Amniotic stem cell (primary cell): ENCODE data around the gene FOXI3.

Experiments used
- DNase-seq: peaks from one replicate; lab custom pipeline; 2025; lab: John Stamatoyannopoulos, UW

FOXI3 gene

DNA sequence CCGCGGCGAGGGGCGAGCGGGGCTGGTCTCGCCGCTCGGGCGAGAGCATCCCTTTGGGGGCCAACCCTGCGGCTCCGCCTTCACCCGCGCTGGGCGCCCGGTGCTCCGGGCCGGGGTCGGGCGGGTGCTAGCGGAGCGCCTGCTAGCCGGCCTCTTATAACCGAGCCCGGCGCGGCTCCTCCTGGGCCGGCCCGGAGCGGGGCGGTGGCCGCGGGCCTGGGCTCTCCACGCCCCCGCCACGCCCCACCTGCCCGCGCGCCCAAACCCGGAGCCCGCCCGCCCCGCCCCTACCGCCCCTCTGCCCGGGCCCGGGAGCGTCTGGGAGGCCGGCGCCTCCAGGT, at the start of gene FOXI3:
Gene FOXI3, minus strand, starts transcription at position 129 of the 341 bp plus-strand sequence. CDS start 158 bp downstream, outside the sequence.
- no peak for DNase-seq

DNA sequence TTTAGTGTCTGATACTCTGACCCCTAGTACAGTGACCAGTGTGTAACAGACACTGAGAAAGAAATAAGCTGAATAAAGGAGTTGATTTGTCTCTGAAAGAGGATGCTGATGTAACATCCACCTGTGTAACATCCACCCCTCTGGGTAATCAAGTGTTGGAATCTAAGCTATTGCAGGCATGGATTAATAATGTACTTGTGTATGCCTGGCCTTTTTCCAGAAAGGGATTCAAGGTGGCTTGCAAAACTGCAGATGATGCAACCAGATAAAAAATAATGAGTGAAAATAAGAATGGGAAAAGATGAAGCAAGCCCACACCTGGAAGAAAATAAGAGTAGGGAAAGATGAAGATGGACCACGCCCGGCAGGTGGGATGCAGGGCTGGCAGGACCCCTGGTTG, 48.2 kb upstream of the FOXI3 start:
- no peak for DNase-seq

DNA sequence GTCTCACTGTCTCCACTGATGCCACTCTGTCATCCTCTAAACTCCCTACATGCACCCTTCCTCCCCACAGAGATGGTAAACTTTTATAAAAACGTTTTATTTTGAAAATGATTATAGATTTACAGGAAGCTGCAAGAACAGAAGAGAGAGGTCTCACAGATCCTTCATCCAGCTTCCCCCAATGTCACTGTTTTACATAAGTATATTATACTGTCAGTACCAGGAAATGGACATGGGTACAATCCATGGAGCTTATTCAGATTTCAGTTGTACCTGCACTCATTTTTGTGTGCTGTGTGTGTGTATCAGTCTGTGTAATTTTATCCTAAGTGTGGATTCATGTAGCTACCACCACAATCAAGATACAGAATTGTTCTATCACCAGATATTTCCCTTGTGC, 46.7 kb upstream of the FOXI3 start:
- no peak for DNase-seq

DNA sequence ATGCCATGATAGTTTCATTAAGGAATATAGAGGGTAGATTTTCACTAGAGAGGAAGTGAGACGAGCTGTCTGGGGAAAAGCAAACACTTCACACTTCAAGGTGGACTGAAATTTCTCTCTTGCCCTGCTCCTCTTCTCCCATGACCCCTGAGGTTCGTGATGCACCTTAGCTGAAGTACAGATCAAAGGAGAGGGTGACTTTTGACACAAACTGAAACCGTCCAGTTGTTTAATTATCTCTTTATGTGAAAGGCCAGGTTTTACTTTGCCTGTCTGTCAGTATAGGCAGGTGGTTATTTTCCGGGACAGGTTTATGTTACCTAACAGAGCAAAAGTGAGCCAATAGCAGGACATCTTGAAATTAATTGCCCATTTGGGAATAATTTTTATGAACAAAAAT, 41.0 kb upstream of the FOXI3 start:
- no peak for DNase-seq

DNA sequence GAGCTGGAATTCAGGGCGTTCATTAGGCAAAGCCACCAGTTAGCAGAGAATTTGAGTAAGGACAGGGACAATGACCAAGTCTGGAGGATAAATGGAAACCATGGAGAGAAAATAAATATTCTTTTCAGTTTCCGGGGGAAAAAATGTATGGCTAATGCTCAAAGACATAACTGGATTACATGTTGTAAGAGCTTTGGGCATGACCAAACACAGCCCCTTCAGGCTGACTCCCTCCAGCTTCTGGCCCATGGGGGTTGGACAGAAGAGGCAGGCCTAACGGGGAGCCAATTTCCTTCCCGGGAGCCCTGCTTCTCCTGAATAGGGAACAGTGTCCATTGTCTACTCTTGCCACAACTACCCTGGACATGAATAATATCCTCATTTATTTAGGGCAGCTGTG, 39.5 kb upstream of the FOXI3 start:
- no peak for DNase-seq

DNA sequence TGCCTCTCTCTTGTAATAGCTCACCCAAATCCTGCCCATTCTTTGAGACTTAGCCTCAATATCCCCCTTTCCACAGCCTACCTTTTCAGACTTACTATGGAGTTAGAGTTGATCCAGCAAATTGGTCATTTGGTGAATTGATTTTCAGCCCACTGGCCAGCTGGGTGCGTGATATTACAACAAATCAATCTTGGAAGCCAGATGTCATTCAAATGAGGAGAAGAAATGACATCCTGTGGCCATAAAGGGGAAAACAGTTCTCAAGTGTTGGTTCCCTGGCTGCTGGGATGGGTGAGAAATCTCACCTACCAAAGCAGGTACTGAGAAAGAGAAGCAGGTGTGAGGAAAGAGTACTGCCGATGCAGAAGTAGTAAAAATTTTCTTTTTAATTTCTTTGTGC, 36.7 kb upstream of the FOXI3 start:
- DNase-seq: no peak

DNA sequence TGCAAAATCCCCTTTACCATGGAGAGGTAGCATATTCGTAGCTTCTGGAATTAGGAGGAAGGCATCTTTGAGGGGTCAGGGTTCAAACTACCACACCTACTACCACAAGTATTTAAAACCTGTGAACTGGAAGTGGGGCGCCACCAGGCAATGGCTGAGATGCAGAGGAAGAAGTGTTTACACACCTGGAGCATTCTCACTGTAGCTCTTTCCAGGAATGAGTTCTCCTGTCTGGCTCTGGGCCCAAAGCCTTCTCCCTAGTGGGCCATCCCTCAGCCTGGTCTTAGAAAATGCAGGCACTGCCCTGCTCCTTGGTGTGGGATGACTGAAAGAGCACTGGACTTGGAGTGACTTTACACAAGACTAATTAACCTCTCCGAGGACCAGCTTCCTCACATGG, 30.7 kb upstream of the FOXI3 start:
- no peak for DNase-seq

DNA sequence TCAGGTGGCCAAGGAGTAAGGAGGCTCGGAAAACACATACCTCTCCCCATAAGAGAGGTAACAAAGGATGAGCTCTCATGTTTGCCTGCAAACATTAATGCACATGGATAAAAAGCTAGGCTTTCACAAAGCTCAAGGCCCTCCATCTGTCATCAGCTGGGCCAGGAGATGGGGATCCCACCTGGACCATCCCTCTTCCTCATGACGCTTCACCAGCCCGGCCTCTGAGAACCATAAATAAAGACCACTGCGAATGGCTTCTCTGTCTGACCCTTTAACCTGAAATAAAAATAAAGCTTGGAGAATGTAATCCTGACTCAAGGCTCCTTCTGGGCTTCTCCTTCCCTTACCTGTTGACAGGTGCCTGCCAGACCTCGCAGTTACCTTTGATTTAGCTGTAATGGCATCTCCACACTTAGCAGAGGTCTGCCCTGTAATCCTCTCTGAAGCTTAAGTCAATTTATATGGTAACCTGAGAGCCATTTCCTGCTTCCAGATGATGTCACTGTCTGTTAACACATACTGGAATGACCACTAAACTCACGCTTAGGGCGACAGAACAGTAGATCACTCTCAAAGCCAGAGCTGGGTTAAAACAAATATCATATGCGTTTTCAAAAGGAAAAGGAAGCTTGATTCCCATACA, 29.3 kb upstream of the FOXI3 start:
- DNase-seq: no peak

DNA sequence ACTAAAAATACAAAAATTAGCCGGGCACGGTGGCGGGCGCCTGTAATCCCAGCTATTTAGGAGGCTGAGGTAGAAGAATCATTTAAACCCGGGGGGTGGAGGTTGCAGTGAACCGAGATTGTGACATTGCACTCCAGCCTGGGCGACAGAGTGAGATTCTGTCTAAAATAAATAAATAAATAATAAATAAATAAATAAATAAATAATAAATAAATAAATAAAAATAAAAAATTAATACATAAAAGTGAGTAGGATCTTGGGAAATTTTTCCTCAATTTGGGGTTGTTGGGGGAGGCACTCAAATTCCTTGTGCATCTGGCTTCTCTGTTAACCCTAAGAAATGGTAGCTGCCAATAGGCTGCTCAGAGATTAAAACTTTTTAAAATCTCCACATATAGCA, 20.3 kb upstream of the FOXI3 start:
- no peak for DNase-seq

DNA sequence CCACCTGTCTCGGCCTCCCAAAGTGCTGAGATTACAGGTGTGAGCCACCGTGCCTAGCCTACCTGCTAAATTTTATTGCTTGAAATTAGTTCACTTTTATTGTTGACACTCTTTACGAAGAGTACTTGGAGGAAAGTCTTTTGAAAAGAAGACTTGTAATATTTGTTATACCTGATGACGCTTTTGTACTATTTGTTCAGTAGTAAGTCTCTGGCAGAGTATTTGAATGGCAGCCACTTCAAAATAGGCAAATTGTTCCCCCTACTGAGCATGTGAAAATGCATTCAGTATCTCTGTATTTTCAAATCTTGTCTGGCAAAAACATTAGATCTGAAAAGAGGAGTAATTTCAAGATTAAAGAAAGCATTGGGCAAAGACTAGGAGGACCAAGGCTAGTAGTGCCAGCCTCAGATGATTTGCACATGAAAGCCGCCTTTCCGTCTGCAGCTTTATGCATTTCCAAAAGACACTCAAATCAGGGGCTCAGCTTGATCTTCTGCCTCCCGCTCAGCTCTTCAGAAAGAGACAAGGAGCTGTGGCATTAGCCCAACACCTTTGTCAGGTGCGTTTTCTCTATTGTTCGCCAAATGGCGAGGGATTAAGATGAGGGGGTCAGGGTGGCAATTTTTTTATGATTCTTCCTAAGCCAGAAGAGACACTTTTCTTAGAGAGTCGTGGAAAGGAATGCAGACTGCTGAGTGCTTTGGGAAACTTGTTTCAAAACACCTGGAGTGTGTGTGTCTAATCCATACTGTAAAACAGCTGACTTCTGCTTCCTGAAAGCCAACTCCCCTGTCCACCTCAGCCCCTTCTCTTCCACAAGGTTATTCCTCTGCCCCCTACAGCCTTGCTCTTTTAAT, 18.8 kb upstream of the FOXI3 start:
- no peak for DNase-seq

DNA sequence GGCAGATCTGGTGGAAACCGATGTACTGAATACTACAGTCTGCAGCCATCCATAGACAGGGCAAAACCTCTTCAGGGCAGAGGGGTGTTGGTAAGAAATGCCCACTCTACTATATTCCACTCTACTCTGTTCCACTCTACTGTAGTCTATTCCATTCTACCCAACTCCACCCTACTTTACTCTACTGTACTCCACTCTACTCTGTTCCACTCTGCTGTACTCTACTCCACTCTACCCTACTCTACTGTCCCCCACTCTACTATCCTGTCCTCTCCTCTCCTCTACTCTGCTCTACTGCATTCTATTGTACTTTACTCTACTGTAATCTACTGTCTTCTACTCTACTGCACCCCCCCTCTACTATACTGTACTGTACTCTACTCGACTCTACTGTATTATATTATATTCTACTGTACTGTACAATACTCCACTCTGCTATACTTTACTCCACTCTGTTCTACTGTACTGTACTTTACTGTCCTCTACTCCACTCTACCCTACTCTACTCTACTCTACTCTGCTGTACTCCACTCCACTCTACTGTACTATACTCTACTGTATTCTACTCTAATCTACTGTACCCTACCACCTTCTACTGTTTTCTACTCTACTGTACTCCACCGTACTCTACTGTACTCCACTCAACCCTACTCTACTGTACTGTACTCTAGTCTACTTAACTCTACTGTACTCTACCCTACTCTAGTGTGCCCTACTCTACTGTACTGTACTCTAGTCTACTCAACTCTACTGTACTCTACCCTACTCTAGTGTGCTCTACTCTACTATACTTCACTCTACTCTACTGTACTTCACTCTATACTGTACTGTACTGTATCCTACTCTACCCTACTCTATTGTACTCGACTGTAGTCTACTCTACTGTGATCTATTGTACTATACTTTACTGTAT, 17.0 kb upstream of the FOXI3 start:
- no peak for DNase-seq

DNA sequence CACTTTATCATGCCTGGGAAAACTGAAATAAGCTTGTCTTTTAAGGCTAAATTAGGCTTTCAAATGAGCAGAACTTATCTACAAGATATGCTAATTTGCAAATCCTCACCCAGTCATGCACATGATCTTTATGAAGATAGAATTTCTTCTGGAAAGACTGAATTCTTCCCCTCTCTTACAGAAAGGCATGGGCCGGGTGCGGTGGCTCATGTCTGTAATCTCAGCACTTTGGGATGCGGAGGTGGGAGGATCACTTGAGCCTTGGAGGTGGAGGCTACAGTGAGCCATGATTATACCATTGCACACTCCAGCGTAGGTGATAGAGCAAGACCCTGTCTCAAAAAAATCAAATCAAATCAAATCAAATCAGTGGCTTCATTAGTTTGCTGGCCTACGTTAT, 11.7 kb upstream of the FOXI3 start:
- DNase-seq: no peak

DNA sequence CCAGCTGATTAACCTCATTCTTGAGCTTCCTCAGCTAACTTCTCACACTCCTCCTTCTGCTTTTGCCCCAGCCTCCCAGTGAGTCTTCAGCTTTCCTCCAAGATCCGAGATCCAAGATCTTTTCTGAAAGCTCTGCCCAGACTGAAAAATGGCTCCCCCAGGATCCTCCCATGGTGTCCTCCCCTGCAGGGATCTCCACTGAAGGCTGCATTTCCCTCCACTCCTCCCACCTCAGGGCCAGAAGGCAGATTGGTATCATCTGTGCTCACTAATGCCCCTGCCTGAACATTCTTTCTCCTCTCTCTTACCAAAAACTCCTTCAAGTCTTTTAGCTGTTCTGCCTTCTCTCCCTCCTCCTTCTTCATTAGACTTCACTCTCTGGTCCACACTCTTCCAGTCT, 6.1 kb upstream of the FOXI3 start:
- no peak for DNase-seq

DNA sequence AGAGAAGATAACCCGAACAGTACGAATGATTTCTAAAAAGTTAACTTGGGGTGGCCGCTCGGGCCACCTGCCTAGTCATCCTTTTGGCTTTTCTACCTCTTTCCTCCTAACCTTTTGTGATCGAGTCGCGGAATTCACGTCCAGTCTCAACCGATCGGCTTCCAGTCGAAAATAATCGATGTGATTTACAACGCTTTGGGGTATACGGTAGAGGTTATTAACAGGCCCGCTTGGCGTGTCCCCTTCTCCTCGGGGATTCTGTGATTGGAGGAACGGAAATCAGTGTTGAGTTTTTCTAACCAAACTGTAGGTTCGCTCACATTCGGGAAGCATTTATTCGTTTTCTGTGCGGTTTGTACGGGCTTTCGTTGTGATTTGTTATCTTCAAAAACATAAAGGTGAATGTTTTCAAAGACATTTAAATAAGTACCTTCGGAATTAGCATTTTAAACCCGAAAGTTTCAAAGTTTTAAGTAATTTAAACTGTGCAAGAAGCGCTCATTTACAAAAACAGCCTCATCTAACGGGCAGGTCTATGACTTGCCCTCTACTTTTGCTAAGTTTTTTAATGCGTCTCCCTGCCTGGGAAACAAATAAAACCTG, 588 bp upstream of the FOXI3 start:
- DNase-seq: no peak

DNA sequence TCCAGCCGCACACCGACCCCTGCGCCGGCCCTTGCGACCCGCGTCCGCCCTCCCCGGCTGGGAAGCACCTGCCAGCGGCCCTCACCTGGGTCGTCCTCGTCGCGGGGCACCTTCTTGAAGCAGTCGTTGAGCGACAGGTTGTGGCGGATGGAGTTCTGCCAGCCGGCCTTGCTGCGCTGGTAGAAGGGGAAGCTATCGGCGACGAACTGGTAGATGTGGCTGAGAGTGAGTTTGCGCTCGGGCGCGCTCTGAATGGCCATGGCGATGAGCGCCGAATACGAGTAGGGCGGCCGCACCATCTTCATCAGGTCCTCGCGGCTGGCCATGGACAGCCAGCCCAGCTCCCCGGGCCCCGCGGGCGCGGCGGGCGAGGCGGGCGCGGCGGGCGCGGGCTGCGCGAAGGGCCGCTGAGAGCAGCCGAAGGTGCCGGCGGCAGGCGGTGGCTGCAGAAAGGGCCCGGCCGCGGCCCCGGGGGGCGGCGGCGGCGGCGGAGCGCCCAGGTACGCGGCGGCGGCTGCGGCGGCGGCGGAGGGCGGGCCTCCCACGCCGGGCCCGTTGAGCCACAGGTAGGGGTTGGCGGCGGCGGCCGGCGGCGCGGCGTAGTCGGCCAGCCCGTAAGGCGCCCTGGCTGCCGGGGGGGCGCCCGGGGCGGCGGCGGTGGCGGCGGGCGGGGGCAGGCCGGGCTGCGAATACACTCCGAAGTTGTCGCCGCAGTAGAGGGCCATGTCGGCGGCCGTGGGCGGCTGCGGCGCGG, 505 bp downstream of the FOXI3 start:
- no peak for DNase-seq

DNA sequence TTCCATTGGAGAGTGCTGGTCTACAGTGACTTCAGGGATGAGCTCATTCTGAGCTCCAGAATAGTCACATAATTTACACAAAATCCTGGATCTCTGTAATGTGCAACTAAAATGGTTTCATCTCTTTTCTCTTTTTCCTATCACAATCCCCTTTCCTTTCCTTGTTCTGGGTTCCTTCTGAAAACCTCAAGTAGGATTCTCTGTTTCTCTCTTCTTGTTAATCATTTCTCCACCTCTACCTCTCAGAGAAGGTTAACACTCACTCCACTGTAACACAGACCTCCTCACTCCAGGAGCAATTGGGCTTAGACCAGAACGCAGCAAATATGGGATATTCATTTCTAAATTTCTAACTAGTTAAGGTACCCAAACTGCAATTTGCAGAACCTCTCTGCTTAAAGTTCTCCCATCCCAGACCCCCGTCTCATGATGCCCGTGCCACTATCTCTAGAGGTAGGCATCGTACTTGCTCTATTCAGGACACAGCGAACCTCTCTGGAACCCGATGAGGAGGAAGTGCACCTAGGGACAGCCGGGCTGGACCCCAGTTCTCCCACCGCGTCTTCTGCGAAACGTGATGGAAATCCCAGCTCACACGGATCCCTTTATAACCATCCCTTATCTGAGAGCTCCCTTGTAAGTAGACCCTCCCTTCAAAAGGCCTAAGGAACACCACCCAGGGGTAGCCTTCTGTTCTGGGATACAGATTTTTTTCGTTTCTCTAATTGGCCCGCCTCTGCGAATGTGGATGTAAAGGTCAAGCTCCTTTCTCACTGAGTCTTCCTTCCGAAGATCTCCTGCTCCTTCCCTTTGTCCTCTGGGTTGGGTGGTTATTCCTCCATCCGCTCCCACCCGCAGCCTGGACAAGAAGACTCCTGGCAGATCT, 1.3 kb downstream of the FOXI3 start:
- DNase-seq: no peak

DNA sequence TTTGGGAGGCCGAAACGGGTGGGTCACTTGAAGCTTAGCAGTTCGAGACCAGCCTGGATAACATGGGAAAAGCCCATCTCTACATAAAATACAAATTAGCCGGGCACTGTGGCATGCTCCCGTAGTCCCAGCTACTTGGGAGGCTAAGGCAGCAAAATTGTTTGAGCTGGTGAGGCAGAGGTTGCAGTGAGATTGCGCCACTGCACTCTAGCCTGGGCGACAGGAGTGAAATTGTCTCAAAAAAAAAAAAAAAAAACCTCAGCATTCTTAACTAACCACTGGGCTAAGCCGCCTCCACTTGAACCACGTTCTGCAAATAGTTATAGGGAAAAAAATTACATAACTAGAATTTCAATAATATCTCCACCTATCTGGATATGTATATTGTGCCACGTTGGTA, 2.3 kb downstream of the FOXI3 start:
- no peak for DNase-seq

DNA sequence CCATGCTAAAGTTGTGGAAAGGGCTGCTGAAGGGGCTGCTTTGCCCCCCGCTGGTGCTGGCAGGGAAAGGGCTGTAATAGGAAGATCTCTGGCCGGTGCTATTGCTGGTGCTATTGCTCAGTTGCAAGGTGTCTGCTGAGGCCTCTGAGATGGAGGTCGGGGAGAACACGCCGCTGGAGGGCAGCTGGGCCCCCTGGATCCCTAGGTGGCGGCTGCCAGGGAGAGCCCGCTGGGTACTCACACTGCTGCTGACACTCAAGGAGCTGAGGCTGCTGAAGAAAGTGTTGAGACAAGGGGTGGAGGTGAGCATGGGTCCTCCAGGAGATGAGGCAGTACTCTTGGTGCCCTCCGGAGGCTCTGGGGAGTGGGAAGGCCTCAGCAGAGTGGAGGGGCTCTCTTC, 4.2 kb downstream of the FOXI3 start:
- DNase-seq: no peak

DNA sequence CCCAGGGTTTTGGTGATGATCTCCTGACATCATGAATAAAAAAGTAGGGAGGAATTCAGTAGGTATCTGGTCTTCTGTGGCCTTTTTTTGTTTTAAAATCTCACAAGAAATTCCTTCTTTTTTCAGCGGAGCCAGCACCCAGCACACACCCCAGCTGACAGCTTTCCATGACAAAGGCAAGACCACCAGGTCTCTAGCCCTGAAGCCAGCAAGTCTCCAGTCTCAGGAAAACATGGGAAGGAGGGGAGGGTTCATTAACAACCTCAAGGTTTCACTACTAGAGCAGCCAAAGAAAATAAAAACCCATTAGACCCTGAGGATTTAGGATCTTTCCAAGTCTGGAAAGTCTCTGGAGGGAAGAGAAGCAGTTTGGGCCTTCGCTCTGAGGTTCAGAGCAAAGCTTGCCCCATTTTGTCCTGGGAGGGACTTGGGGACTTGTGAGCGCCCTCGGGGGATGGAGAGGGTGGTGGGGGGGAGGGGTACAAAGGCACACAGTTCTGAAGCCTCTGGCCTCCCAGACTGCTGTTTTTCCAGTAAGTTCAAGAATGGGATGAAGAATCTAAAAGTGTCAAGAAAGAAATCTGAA, 9.0 kb downstream of the FOXI3 start:
- no peak for DNase-seq

DNA sequence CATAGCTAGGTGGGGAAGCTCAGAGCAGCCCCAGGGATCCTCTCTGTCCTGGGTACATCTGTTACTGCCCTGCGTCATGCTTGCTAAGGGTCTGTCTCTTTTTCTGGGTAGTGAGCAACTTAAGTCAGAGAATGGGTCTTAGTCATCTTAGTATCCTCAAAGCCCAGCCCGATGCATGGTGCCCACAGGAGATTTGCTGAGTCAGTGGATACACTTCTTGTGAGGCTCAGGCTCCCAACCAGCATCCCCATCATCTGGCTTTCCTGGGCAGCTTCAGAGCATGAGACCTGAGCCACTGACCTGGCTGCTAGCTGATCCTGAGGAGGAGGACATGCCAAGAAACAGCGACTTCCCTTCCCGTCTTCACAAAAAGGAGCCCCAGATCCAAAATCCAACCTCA, 10.0 kb downstream of the FOXI3 start:
- DNase-seq: no peak
